Embryonic facial prominence (tissue), 1 donor: ENCODE data around the gene SERPINA1.
"Not testable (repeated sequence)": the region's sequence is repeated elsewhere in the genome, so short reads cannot be mapped to it uniquely, and the experiment has no call there.

Experiments used
- DNase-seq: peaks from one replicate; pipeline ENCODE4 v3.0.0-alpha.2; 2016; ENCODE audit errors: extremely low spot score

Gene SERPINA1

DNA sequence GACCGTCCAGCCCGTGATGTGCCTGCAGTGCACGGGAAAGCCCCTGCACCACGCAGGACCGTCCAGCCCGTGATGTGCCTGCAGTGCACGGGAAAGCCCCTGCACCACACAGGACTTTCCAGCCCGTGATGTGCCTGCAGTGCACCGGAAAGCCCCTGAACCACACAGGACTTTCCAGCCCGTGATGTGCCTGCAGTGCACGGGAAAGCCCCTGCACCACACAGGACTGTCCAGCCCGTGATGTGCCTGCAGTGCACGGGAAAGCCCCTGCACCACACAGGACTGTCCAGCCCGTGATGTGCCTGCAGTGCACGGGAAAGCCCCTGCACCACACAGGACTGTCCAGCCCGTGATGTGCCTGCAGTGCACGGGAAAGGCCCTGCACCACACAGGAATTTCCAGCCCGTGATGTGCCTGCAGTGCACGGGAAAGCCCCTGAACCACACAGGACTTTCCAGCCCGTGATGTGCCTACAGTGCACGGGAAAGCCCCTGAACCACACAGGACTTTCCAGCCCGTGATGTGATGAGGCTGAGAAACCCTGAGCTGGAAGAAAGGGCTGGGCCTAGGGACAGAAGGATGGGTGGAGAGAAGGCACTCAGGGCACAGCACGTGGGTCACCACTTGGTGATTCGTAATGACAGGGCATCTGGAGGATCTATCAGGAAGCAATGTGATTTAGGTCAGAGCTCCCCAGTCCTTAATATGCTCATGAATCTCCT lies 42.2 kb downstream of the SERPINA1 start:
- DNase-seq, result not testable (repeated sequence)

GRCh38 chr14:94345344-94346064 lies 42.9 kb downstream of the SERPINA1 start:
- DNase-seq, result no peak

- DNase-seq, result no peak
These were observed 44.0 kb downstream of the SERPINA1 start for GRCh38 chr14:94344389-94344788.

DNA sequence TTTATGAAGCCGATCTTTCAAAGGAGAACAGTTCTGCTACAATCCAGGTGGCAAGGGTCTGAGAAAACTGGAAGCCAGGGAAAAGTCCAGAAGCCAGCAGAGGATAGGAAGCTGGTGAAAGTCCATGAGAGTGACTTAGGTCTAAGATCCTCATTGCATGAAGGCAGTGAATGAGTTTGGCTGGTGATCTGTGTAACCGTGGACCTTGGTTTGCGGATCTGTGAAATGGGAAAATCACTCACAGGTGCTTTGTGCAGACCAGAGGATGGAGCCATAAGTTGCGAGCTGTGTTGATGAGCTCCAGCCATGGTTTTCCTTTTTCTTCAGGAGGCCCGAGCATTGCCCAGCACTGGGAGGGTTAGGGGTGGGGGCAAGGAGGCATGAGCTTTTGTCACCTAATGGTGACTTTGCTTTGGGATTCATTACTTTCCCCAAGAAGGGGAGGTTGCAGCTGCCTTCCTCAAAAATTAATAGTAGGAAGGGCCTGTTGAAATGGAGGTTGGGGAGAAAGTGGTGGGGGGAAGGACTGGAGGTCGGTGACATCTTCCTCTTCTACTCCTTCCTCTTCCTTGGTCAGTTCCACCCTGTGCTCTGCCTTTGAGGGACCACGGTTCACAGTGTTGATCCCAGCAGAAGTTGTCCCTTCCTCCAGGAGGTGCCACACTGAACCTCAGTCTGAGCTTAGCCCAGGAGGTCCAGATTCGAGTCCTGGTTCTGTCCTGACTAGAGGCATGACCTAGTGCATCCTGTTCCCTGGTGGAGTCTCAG lies 45.0 kb downstream of the SERPINA1 start:
- DNase-seq, result no peak

GRCh38 chr14:94342334-94342934 lies 46.0 kb downstream of the SERPINA1 start:
- peak; percentile 83 for DNase-seq

DNA sequence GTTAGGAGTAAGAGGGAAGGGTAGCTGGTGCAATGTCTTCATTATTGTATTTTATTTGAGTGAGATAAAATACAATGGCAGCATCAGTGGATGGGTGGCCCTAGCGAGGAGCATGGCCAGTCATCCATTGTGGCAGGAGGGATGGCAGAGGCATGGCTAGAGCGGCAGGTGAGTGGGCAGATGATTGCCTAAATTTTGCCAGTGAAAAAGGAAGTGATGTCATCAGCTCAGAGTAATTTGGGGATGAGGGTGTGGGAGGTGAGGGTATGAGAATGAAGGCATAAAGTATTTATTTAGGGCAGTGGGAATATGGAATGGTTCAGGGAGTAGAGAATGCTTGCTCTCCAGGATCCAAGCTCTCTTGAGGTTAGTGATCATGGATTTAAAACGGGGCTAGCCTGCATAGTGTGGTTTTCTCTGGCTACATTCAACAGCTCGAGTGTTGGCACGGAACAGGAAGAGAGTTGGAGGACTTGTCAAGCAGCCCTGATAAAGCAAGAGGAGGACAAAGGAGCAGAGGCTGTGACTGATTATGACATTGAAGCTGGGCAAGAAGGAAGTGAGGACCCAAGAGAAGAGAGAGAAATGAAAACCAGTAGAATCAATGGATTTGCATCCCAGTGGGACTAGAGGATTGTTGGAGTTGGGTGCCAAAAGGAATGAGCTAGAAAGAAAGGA lies 46.6 kb downstream of the SERPINA1 start:
- DNase-seq, result no peak

DNA sequence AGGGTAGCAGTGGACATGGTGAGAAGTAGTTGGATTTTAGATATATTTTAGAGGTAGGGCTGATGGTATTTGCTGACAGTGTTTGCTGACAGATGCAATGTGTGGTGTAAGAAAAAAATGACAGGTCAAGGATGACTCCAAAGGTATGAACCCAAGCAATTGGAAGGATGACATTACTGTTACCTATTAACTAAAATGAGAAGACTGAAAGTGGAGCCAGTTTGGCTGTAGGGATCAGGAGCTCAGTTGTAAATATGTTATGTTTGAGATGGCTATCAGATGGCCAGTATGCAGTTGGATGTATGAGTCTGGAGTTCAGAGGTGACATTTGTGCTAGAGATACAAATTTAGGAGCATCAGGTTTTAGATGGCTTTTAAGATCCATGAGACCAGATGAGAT lies 47.9 kb downstream of the SERPINA1 start:
- DNase-seq, result no peak

DNA sequence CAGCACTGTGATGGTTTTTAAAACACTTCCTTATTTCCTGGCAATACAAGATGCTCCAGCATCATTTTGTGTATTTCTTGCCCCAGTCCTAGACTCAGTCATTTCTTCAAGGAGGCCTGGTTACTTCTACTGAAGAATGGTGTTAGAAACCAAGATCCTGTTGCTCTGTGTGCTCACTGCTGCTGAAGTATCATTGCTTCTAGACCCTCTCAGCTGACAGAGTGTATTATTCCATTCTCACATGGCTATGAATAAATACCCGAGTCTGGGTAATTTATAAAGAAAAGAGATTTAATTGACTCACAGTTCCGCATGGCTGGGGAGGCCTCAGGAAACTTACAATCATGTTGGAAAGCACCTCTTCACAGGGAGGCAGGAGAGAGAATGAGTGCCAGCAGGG lies 50.4 kb downstream of the SERPINA1 start:
- no peak for DNase-seq

- DNase-seq, result no peak
These were observed 51.1 kb downstream of the SERPINA1 start for GRCh38 chr14:94337274-94337673.

GRCh38 chr14:94334872-94335271 lies 53.5 kb downstream of the SERPINA1 start:
- DNase-seq, result no peak

GRCh38 chr14:94332587-94332986 lies 55.8 kb downstream of the SERPINA1 start:
- no peak for DNase-seq

DNA sequence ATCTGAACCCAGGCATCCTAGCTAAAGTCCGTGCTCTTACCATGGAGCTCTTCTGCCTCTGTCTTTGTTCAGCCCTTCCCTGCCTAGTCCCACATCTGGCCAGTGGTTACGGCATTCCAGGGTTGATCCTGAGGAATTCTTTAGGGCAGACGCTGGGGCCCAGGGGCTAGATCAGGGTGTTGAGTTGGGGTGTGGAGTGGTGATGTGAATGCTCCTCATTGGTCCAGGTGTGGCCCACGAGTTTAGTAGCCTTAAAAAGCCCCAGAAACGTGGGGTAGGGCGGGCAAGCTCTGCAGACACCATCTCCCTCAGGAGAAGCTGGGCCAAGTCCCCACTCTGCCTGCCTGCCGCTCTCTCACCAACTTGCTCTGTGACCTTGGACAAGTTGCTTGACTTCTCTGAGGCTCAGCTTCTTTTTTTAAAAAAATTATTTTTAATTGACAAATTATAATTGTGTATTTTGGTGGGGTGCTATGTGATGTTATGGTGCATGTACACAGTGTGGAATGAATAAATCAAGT lies 56.3 kb downstream of the SERPINA1 start:
- no peak for DNase-seq

DNA sequence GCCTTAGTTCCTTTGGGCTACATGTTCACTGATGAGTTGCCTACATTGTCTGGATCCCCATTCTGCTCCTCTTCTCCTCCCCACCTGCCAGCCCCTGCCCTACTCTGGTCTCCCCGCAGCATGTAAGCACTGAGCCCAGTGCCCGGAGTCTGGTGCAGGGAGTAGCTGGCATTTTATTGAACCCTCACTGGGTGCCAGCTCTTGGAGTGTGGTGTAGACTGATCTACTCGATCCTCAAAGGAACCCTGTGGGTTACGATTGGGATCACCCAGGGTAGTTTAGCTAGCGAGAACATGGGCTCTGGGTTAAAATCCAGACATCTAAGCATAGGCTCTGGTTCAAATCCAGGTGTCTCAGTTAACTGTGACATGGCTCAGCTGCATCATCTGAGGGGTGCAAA lies 56.9 kb downstream of the SERPINA1 start:
- DNase-seq, result no peak

DNA sequence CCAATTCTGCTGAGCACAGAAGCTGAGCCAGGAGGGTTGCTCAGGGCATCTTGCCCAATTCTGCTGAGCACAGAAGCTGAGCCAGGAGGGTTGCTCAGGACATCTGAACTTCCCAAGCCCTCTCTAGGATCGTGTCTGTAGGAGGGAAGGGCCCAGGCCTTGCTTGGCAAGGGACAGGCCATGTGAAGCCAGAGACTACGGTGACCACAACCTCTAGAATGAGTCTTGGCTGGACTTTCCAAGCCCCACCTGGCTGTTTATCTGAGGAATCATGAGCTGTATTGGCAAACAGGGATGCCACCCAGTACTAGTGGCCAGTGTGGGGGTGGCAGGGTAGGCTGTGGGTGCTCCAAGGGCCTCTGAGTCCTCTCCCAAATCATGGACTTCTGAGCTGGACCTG lies 57.5 kb downstream of the SERPINA1 start:
- DNase-seq, result no peak

GRCh38 chr14:94330432-94330831 lies 58.0 kb downstream of the SERPINA1 start:
- no peak for DNase-seq

GRCh38 chr14:94329857-94330256 lies 58.5 kb downstream of the SERPINA1 start:
- DNase-seq, result no peak

- DNase-seq, result no peak
These were observed 60.2 kb downstream of the SERPINA1 start for GRCh38 chr14:94328196-94328595.
